T-cell (primary cell): ENCODE measurements around the gene SNAI3. TPM values are rescaled to one million over a fixed set of nuclear protein-coding genes. Genes with fewer than 3 reads are reported as not detected.

Experiments used
- ATAC-seq, 4 experiments: fragments of 200-7000 bp in 3 of 4; fragments of 150-1000 bp in 1 of 4; cut with Tn5 transposase; replicated peaks in 1 of 4; 1 replicate in 3 of 4; 2 replicates in 1 of 4; pipeline ENCODE4 v1.10.0; 2021; ENCODE audit warnings: moderate library complexity in 3 of 4, mild to moderate bottlenecking in 2 of 4, moderate number of reproducible peaks in 1 of 4
- CTCF ChIA-PET, 2 donors: fragments of 300-600 bp; sonication (Branson Sonifier 250); formaldehyde crosslinking; loops; one replicate each; lab custom pipeline; 2022; ENCODE audit warnings: antibody characterized with exemption in 2 of 2; lab: Charles Lee
- POLR2A ChIA-PET, 2 donors: fragments of 300-600 bp; sonication (Branson Sonifier 250); formaldehyde crosslinking; loops; one replicate each; lab custom pipeline; 2022; ENCODE audit warnings: antibody characterized with exemption in 2 of 2; lab: Charles Lee
- DNase-seq, 35 experiments: peaks; one replicate each; pipeline versions ENCODE4 v3.0.0 to v3.0.0-alpha.2; 2013 to 2023
- H3K27ac ChIP-seq: one replicate; pipeline ENCODE4 v1.5.1; 2013; ENCODE audit warnings: low read length
- H3K27me3 ChIP-seq, 2 experiments: replicated peaks in 1 of 2; 1 replicate in 1 of 2; 2 replicates in 1 of 2; pipeline versions ENCODE4 v1.6.1 to v1.7.0; 2013; ENCODE audit warnings: low read length in 1 of 2, mixed read lengths in 1 of 2; ENCODE audit not compliant: control insufficient read depth in 2 of 2, insufficient read depth in 2 of 2; ENCODE audit errors: extremely low read depth in 1 of 2
- H3K36me3 ChIP-seq, 2 donors: 1 replicate in 1 of 2; 2 replicates in 1 of 2; pipeline versions ENCODE4 v1.6.1 to v1.7.0; 2013; ENCODE audit warnings: low read length in 1 of 2; ENCODE audit not compliant: control insufficient read depth in 2 of 2, insufficient read depth in 1 of 2; ENCODE audit errors: extremely low read depth in 1 of 2
- H3K4me1 ChIP-seq, 2 experiments: 1 replicate in 1 of 2; 2 replicates in 1 of 2; pipeline versions ENCODE4 v1.6.1 to v1.7.0; 2013; ENCODE audit warnings: low read length in 2 of 2, mixed read lengths in 1 of 2; ENCODE audit not compliant: insufficient read depth in 2 of 2, control insufficient read depth in 1 of 2; ENCODE audit errors: extremely low read depth in 1 of 2
- H3K4me3 ChIP-seq, 2 donors: 1 replicate in 1 of 2; 2 replicates in 1 of 2; pipeline versions ENCODE4 v1.5.1 to v1.7.0; 2013; ENCODE audit warnings: mild to moderate bottlenecking in 2 of 2, low read length in 1 of 2, moderate library complexity in 1 of 2; ENCODE audit not compliant: control insufficient read depth in 1 of 2; ENCODE audit errors: extremely low read depth in 1 of 2
- H3K9me3 ChIP-seq: 2 replicates; pipeline ENCODE4 v1.7.0; 2013
- H3K27ac Mint-ChIP-seq, 2 donors: one replicate each; pipeline ENCODE4 v1.8.0; 2020 to 2021; ENCODE audit warnings: mild to moderate bottlenecking in 2 of 2, mixed read lengths in 2 of 2
- H3K27me3 Mint-ChIP-seq, 2 donors: one replicate each; pipeline ENCODE4 v1.8.0; 2021 to 2022; ENCODE audit warnings: mixed read lengths in 2 of 2
- H3K36me3 Mint-ChIP-seq: one replicate; pipeline ENCODE4 v1.8.0; 2021; ENCODE audit warnings: mixed read lengths
- H3K4me1 Mint-ChIP-seq, 3 donors: one replicate each; pipeline ENCODE4 v1.8.0; 2020 to 2022; ENCODE audit warnings: mixed read lengths in 3 of 3, mild to moderate bottlenecking in 1 of 3
- H3K4me3 Mint-ChIP-seq, 3 donors: one replicate each; pipeline ENCODE4 v1.8.0; 2020 to 2022; ENCODE audit warnings: mild to moderate bottlenecking in 3 of 3, mixed read lengths in 3 of 3, moderate library complexity in 3 of 3
- H3K9me3 Mint-ChIP-seq, 3 donors: one replicate each; pipeline ENCODE4 v1.8.0; 2020 to 2022; ENCODE audit warnings: mixed read lengths in 3 of 3
- WGBS: methylation state at CpG from one replicate; pipeline ENCODE4 v1.1.5; 2013; ENCODE audit warnings: missing lambda C conversion rate; ENCODE audit not compliant: insufficient coverage; 5-methylcytosine and 5-hydroxymethylcytosine counted together
- total RNA-seq, 35 experiments: library from RNA in 6 of 35; stranded (reverse) in 6 of 35; fragments of 120-200 nt in 1 of 35; gene quantifications; one replicate each; pipeline versions ENCODE4 v1.2.1 to v1.2.4 and lab custom pipeline; 2013 to 2026

The SNAI3 gene
- total RNA-seq (10 to 100 TPM in 3 of 5 donors, 1 to 10 TPM in 2; 5.2 to 20.4 (median 17.2) TPM), total RNA-seq (lab: John Stamatoyannopoulos, UW) (0.82 to 20.6 (median 6.3) reads per million in 29 experiments)
- total RNA-seq (2013), result 14.1 TPM

DNA sequence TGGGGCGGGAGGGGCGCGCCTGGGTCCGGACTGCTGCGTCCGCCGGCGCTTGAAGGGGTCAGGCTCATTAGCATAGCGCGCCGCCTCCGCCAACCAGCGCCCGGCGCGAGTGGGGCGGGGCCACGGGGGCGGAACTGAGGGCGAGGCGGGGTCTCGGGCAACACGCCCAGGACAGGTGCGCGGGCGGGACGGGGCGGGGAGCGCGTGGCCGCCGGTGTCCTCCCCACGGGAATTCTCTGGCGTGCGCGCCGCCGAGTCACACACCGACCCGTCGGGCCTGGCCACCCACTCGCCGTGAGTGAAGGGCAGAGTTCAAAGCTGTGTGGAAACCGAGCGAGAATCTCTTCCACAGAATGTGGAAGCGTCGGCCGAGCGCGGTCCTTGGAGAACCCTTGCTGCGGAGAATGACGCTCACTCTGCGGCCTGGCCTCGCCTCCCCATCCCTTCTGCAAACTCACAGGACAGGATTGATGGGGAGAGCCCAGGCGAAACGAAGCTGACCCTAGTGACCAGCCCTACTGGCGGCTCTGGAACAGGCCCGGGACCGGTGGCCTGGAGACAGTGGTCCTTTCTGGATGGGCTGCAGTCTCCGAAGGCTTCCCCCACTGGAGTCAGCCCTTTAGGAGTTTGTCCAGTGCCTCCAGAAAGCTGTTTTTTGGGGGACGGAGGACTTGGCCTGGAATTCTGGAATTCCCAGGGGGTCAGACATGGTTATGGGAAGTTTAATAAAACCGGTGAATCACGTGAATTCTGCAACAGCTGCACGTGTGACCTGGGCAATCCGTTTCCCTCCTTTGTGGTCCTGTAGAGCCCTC lies at the start of gene SNAI3:
TSS of gene SNAI3 (minus strand) at position 69 of the 815 bp plus-strand sequence. CDS start 101 bp downstream, outside the sequence.
- Histone ChIP-seq H3K4me3 (peak within 1 kb of the TSS; percentile 69 to 94), H3K27me3 (peaks cover 0 to 5% of the 10 kb centered on the region in 2 experiments), H3K4me1 (peaks cover 18 to 67% of the 10 kb centered on the region in 2 experiments), H3K36me3 (no peaks in the 10 kb centered on the region), H3K9me3 (no peaks in the 10 kb centered on the region), H3K27ac (peak within 1 kb of the TSS; percentile 54)
- POLR2A ChIA-PET, result interaction anchor here in 1 of 2 donors (1.0 kb wide), 1 partner anchor 15 kb away, joined by 4 read pairs; no protein-coding TSS in a partner anchor
- peak within 1 kb of the TSS; percentile 63 to 82 for H3K27ac Mint-ChIP-seq
- CTCF ChIA-PET, result interaction anchor here in 1 of 2 donors (0.6 kb wide), 1 partner anchor 9 kb away, joined by 6 read pairs; no protein-coding TSS in a partner anchor
- no peaks in the 10 kb centered on the region for H3K9me3 Mint-ChIP-seq
- peak; percentile 82 to 85 (median 84) for ATAC-seq
- peaks cover 0 to 2% of the 10 kb centered on the region in 2 donors for H3K27me3 Mint-ChIP-seq
- 8% methylated on average over 61 of the region's 65 CpGs for WGBS
- peak; percentile 44 to 88 (median 72) for DNase-seq
- H3K4me3 Mint-ChIP-seq, result peak within 1 kb of the TSS; percentile 77 to 81 (median 79)
- H3K36me3 Mint-ChIP-seq, result no peaks in the 10 kb centered on the region
- peaks cover 55 to 62% (median 57%) of the 10 kb centered on the region in 3 donors for H3K4me1 Mint-ChIP-seq

DNA sequence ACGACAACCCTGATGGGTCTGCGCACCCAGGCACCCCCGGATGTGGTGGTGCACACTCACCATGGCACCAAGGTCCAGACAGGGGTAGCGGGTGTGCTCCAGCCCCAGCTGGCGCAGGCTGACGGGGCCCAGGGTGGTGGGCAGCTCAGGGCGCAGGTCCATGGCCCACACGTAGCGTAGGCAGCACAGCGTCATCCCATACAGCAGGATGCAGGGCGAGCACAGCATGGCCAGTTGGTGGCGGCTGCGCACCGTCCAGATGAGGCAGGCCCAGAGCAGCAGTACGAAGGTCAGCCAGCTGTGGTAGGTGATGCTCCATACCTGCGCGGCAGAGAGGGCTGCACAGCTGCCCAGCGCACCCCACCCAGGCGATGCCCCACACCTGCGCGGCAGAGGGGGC lies 49.8 kb upstream of the SNAI3 start:
- DNase-seq, result no peak
- ChIA-PET POLR2A (interaction anchor here in 1 of 2 donors (0.6 kb wide), 1 partner anchor 1040 kb away, joined by 3 read pairs; no protein-coding TSS in a partner anchor), CTCF (no interaction called here)
- no peak for ATAC-seq
- H3K36me3 ChIP-seq, result peaks cover 29 to 53% of the 10 kb centered on the region in 2 donors
- H3K27me3 Mint-ChIP-seq, result no peaks in the 10 kb centered on the region
- H3K27ac Mint-ChIP-seq, result no peak overlapping the region
- H3K4me3 ChIP-seq, result no peak overlapping the region
- peaks cover 4 to 8% (median 5%) of the 10 kb centered on the region in 3 donors for H3K4me1 Mint-ChIP-seq
- H3K4me1 ChIP-seq, result peaks cover 0 to 14% of the 10 kb centered on the region in 2 experiments
- no peaks in the 10 kb centered on the region for H3K9me3 ChIP-seq
- H3K27me3 ChIP-seq, result peaks cover 0 to 2% of the 10 kb centered on the region in 2 experiments
- 98% methylated on average over 17 of the region's 21 CpGs for WGBS
- H3K36me3 Mint-ChIP-seq, result peaks cover 9% of the 10 kb centered on the region
- H3K27ac ChIP-seq, result no peak overlapping the region
- no peak overlapping the region for H3K4me3 Mint-ChIP-seq
- H3K9me3 Mint-ChIP-seq, result no peaks in the 10 kb centered on the region

DNA sequence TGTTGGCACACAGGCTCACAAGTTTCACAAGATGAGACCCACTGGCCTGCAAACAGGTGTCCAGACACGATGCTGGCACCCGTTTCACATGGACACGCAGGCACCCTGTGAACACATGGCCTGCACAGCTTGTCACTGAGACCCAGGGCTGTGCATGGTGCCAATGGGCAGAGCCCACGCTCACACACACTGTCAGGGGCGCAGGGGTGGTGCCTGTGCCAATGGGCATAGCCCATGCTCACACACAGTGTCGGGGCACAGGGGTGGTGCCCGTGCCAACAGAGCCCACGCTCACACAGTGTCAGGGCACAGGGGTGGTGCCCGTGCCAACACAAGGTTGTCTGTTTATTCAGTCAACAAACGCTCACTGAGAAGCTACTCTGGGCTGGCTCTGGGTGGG lies 49.3 kb upstream of the SNAI3 start:
- Mint-ChIP-seq H3K36me3 (peaks cover 12% of the 10 kb centered on the region), H3K27me3 (no peaks in the 10 kb centered on the region), H3K4me3 (no peak overlapping the region), H3K27ac (no peak overlapping the region), H3K4me1 (peaks cover 4 to 9% (median 5%) of the 10 kb centered on the region in 3 donors), H3K9me3 (no peaks in the 10 kb centered on the region)
- Histone ChIP-seq H3K4me1 (peaks cover 0 to 14% of the 10 kb centered on the region in 2 experiments), H3K9me3 (no peaks in the 10 kb centered on the region), H3K36me3 (peaks cover 24 to 53% of the 10 kb centered on the region in 2 donors), H3K4me3 (no peak overlapping the region), H3K27me3 (peaks cover 0 to 2% of the 10 kb centered on the region in 2 experiments), H3K27ac (no peak overlapping the region)
- no peak for DNase-seq
- CTCF ChIA-PET, result no interaction called here
- POLR2A ChIA-PET, result interaction anchor here in 1 of 2 donors (0.6 kb wide), 1 partner anchor 1040 kb away, joined by 3 read pairs; no protein-coding TSS in a partner anchor
- WGBS, result 91% methylated on average over 10 of the region's 10 CpGs
- no peak for ATAC-seq

DNA sequence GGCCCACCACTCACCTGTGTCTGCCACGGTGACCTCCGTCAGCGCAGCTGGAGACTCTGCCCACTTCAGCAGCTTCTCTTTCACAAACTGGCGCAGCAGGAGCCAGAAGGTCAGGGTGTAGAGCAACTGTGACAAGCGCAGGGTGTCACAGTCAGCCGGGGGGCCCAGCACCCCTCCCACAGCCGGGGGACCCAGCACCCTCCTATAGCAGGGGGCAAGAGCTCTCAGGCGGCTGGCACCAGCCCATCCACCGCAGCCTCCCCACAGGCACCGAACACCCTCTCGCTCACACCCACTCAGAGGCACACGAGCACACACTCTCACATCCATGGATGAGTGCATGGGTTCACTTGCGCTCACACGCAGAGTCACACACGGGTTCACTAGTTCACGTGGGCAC lies 48.8 kb upstream of the SNAI3 start:
- no peak overlapping the region for H3K27ac Mint-ChIP-seq
- H3K4me1 ChIP-seq, result peaks cover 0 to 14% of the 10 kb centered on the region in 2 experiments
- H3K27me3 ChIP-seq, result peaks cover 0 to 2% of the 10 kb centered on the region in 2 experiments
- ChIA-PET POLR2A (no interaction called here), CTCF (interaction anchor here in 1 of 2 donors (1.0 kb wide), 1 partner anchor 59 kb away, joined by 4 read pairs; no protein-coding TSS in a partner anchor)
- H3K4me3 Mint-ChIP-seq, result no peak overlapping the region
- no peak for DNase-seq
- WGBS, result 97% methylated on average over 15 of the region's 16 CpGs
- peaks cover 21 to 51% of the 10 kb centered on the region in 2 donors for H3K36me3 ChIP-seq
- H3K27me3 Mint-ChIP-seq, result no peaks in the 10 kb centered on the region
- H3K36me3 Mint-ChIP-seq, result peaks cover 14% of the 10 kb centered on the region
- peaks cover 4 to 9% (median 5%) of the 10 kb centered on the region in 3 donors for H3K4me1 Mint-ChIP-seq
- no peak overlapping the region for H3K27ac ChIP-seq
- no peak overlapping the region for H3K4me3 ChIP-seq
- no peaks in the 10 kb centered on the region for H3K9me3 ChIP-seq
- H3K9me3 Mint-ChIP-seq, result no peaks in the 10 kb centered on the region
- ATAC-seq, result no peak

DNA sequence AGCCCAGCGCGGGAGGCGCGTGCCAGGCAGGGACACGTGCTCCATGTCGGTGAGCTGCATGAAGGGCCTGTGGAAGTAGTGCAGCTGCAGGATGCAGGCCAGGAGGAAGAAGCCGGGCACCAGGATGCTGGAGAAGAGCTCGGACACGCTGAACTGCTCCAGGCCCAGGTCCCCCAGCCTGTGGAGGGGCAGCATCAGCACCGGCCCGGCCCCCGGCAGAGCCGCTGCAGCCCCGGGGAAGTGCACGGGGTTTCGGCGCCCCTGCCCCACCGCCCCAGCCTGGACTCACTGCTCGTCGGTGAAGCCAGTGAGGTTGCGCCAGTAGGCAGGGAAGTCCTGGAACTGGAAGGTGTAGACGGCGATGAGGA lies 48.0 kb upstream of the SNAI3 start:
- Histone ChIP-seq H3K9me3 (no peaks in the 10 kb centered on the region), H3K4me3 (no peak overlapping the region), H3K27me3 (peaks cover 0 to 2% of the 10 kb centered on the region in 2 experiments), H3K36me3 (peaks cover 18 to 51% of the 10 kb centered on the region in 2 donors), H3K27ac (no peak overlapping the region), H3K4me1 (peaks cover 0 to 14% of the 10 kb centered on the region in 2 experiments)
- Mint-ChIP-seq H3K9me3 (no peaks in the 10 kb centered on the region), H3K36me3 (peaks cover 14% of the 10 kb centered on the region), H3K4me3 (no peak overlapping the region), H3K27ac (no peak overlapping the region), H3K4me1 (peaks cover 4 to 9% (median 5%) of the 10 kb centered on the region in 3 donors), H3K27me3 (no peaks in the 10 kb centered on the region)
- DNase-seq, result no peak
- ChIA-PET POLR2A (no interaction called here), CTCF (interaction anchor here in 1 of 2 donors (1.0 kb wide), 1 partner anchor 60 kb away, joined by 4 read pairs; no protein-coding TSS in a partner anchor)
- WGBS, result 98% methylated on average over 17 of the region's 23 CpGs
- ATAC-seq, result no peak

DNA sequence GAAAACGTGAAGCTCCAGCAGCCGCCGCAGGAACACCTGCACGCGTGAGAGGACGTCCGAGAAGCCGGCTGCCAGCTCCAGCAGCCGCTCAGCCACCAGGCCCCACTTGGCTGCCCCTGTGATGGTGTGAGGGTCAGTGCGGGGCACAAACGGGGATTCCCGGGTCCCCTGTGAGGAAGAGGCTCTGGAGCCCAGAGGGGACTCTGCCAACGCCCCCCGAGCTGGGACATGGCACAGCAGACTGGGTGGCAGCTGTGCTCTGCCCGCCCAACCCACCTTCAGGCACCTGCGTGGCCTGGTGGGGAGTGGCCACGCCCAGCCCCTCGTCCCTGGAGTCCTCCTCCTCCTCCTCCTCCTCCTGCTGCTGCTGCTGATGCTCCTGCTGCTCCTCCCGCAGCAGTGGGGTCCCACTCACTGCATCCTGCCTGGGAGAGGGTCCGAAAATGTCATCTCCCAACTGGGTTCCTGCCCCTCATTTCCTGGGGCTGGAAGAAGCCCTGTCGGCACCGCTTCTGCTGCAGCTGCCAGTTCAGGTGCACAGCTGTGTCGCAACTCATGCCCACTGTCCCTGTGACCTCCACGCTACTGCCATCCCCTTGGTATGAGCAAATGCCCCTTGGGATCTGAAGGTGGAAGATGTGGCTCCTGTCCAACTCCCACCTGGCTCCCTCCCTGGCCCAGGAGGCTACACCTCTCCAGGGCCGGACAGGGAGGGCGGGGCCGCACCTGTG lies 47.5 kb upstream of the SNAI3 start:
- H3K27me3 Mint-ChIP-seq, result no peaks in the 10 kb centered on the region
- DNase-seq (no peak), ATAC-seq (no peak)
- WGBS, result 90% methylated on average over 15 of the region's 27 CpGs
- H3K27ac ChIP-seq, result no peak overlapping the region
- no peak overlapping the region for H3K4me3 ChIP-seq
- peaks cover 16 to 51% of the 10 kb centered on the region in 2 donors for H3K36me3 ChIP-seq
- peaks cover 14% of the 10 kb centered on the region for H3K36me3 Mint-ChIP-seq
- CTCF ChIA-PET, result no interaction called here
- no peak overlapping the region for H3K4me3 Mint-ChIP-seq
- H3K9me3 Mint-ChIP-seq, result no peaks in the 10 kb centered on the region
- no peaks in the 10 kb centered on the region for H3K9me3 ChIP-seq
- H3K27me3 ChIP-seq, result peaks cover 0 to 2% of the 10 kb centered on the region in 2 experiments
- POLR2A ChIA-PET, result no interaction called here
- H3K4me1 ChIP-seq, result peaks cover 0 to 14% of the 10 kb centered on the region in 2 experiments
- H3K4me1 Mint-ChIP-seq, result peaks cover 2 to 8% (median 3%) of the 10 kb centered on the region in 3 donors
- H3K27ac Mint-ChIP-seq, result no peak overlapping the region
